Breast epithelium (tissue), 4 donors: ENCODE data around the gene JAG1. TPM values are rescaled to one million over a fixed set of nuclear protein-coding genes. Genes with fewer than 3 reads are reported as not detected.

Experiments
- DNase-seq, 2 donors: peaks; one replicate each; pipeline ENCODE4 v3.0.0-alpha.2; 2019; ENCODE audit warnings: low spot score in 2 of 2
- H3K27ac ChIP-seq, 2 donors: fragments of 200-600 bp; sonication (generic) in 1 of 2; one replicate each; pipeline ENCODE4 v1.5.1; 2016 to 2019; ENCODE audit warnings: mild to moderate bottlenecking in 1 of 2
- H3K27me3 ChIP-seq, 2 donors: fragments of 200-600 bp; sonication (generic) in 1 of 2; one replicate each; pipeline versions ENCODE4 v1.5.1 to v1.6.0; 2017 to 2019; ENCODE audit warnings: control low read depth in 1 of 2, mild to moderate bottlenecking in 1 of 2
- H3K36me3 ChIP-seq: fragments of 200-600 bp; one replicate; pipeline ENCODE4 v1.5.1; 2019
- H3K4me1 ChIP-seq, 2 donors: fragments of 200-600 bp; sonication (generic); one replicate each; pipeline ENCODE4 v1.5.1; 2016 to 2019; ENCODE audit warnings: control low read depth in 1 of 2
- H3K4me3 ChIP-seq, 3 donors: fragments of 200-600 bp; sonication (generic); 1 replicate in 2 of 3; 2 replicates in 1 of 3; pipeline ENCODE4 v1.5.1; 2016 to 2019; ENCODE audit warnings: mild to moderate bottlenecking in 3 of 3, moderate library complexity in 2 of 3
- H3K9me3 ChIP-seq, 2 donors: fragments of 200-600 bp; sonication (generic) in 1 of 2; one replicate each; pipeline ENCODE4 v1.5.1; 2016 to 2019; ENCODE audit warnings: control low read depth in 1 of 2
- CTCF ChIP-seq, 3 donors: fragments of 450-650 bp; IDR thresholded peaks; one replicate each; pipeline ENCODE4 v1.5.1; 2016 to 2017; ENCODE audit warnings: antibody characterized with exemption in 3 of 3, mild to moderate bottlenecking in 3 of 3, moderate library complexity in 3 of 3
- POLR2A ChIP-seq: fragments of 450-650 bp; IDR thresholded peaks from one replicate; pipeline ENCODE4 v1.6.1; 2016; ENCODE audit warnings: antibody characterized with exemption, mild to moderate bottlenecking, moderate library complexity
- POLR2AphosphoS5 ChIP-seq, 3 donors: sonication (generic); formaldehyde crosslinking; IDR thresholded peaks; one replicate each; pipeline ENCODE4 v1.6.1; 2017; ENCODE audit warnings: antibody characterized with exemption in 3 of 3
- intact Hi-C: fragments of 100-400 bp; cut with DNase I; formaldehyde crosslinking; loops from one replicate; pipeline ENCODE4 v1.15.1; 2023; ENCODE audit warnings: low total_unique reads
- total RNA-seq, 3 donors: library from RNA; depleted of rRNA; stranded (reverse); fragments of >200 nt; gene quantifications; one replicate each; pipeline ENCODE4 v1.1.0, GENCODE V29; 2016

JAG1 gene
- total RNA-seq, 3 donors from 2014 or later, result 49.0 to 97.9 (median 75.7) TPM

GRCh38 chr20:10713161-10713560, 39.4 kb upstream of the JAG1 start:
- Histone ChIP-seq H3K9me3 (no peaks in the 10 kb centered on the region), H3K27me3 (no peaks in the 10 kb centered on the region), H3K4me3 (no peak overlapping the region), H3K27ac (no peak overlapping the region), H3K36me3 (no peaks in the 10 kb centered on the region), H3K4me1 (no peaks in the 10 kb centered on the region)
- no peak for DNase-seq
- intact Hi-C loops, result no loop called here
- no peak for TF ChIP-seq CTCF (IDR thresholded peaks at IDR 0.05)
- TF ChIP-seq POLR2A, result no peak
- no peak for TF ChIP-seq POLR2AphosphoS5 (IDR thresholded peaks at IDR 0.05)

GRCh38 chr20:10711903-10712451, 38.2 kb upstream of the JAG1 start:
- no peak for TF ChIP-seq POLR2AphosphoS5 (IDR thresholded peaks at IDR 0.05)
- TF ChIP-seq CTCF (IDR thresholded peaks at IDR 0.05), result no peak
- TF ChIP-seq POLR2A, result no peak
- DNase-seq, result no peak
- Histone ChIP-seq H3K36me3 (no peaks in the 10 kb centered on the region), H3K27me3 (no peaks in the 10 kb centered on the region), H3K9me3 (no peaks in the 10 kb centered on the region), H3K4me3 (no peak overlapping the region), H3K4me1 (no peaks in the 10 kb centered on the region), H3K27ac (no peak overlapping the region)
- intact Hi-C loops, result no loop called here

GRCh38 chr20:10710991-10711775, 37.4 kb upstream of the JAG1 start:
- Histone ChIP-seq H3K27me3 (no peaks in the 10 kb centered on the region), H3K9me3 (no peaks in the 10 kb centered on the region), H3K4me3 (no peak overlapping the region), H3K4me1 (no peaks in the 10 kb centered on the region), H3K27ac (no peak overlapping the region), H3K36me3 (no peaks in the 10 kb centered on the region)
- no peak for DNase-seq
- intact Hi-C loops, result no loop called here
- TF ChIP-seq POLR2AphosphoS5 (IDR thresholded peaks at IDR 0.05) (no peak), CTCF (IDR thresholded peaks at IDR 0.05) (no peak), POLR2A (no peak)

- Histone ChIP-seq H3K4me3 (no peak overlapping the region), H3K36me3 (no peaks in the 10 kb centered on the region), H3K4me1 (no peaks in the 10 kb centered on the region), H3K27me3 (no peaks in the 10 kb centered on the region), H3K9me3 (no peaks in the 10 kb centered on the region), H3K27ac (no peak overlapping the region)
- TF ChIP-seq POLR2AphosphoS5 (IDR thresholded peaks at IDR 0.05) (no peak), CTCF (IDR thresholded peaks at IDR 0.05) (no peak), POLR2A (no peak)
- intact Hi-C loops, result no loop called here
- DNase-seq, result no peak
Observed at GRCh38 chr20:10709916-10710315, 36.1 kb upstream of the JAG1 start.

GRCh38 chr20:10708351-10709185, 34.8 kb upstream of the JAG1 start:
- H3K27ac ChIP-seq, result no peak overlapping the region
- H3K27me3 ChIP-seq, result no peaks in the 10 kb centered on the region
- H3K9me3 ChIP-seq, result no peaks in the 10 kb centered on the region
- no peak overlapping the region for H3K4me3 ChIP-seq
- H3K4me1 ChIP-seq, result no peaks in the 10 kb centered on the region
- intact Hi-C loops, result no loop called here
- no peak for DNase-seq
- TF ChIP-seq POLR2AphosphoS5 (IDR thresholded peaks at IDR 0.05), result no peak
- no peaks in the 10 kb centered on the region for H3K36me3 ChIP-seq
